Upper lobe of left lung (tissue), 6 donors: ENCODE results near the gene AGR3. TPM values are rescaled to one million over a fixed set of nuclear protein-coding genes. Genes with fewer than 3 reads are reported as not detected.

ENCODE experiments used
- ATAC-seq, 2 donors: fragments of 200-7000 bp; cut with Tn5 transposase; one replicate each; pipeline ENCODE4 v1.9.1; 2022; ENCODE audit warnings: mild to moderate bottlenecking in 2 of 2, moderate library complexity in 2 of 2; ENCODE audit not compliant: low FRiP score in 2 of 2
- DNase-seq, 2 donors: peaks; one replicate each; pipeline ENCODE4 v3.0.0-alpha.2; 2019 to 2020
- H3K27ac ChIP-seq, 4 donors: fragments of 200-600 bp; sonication (generic); one replicate each; pipeline ENCODE4 v1.5.1; 2016 to 2019
- H3K27me3 ChIP-seq, 4 donors: fragments of 200-600 bp; sonication (generic); one replicate each; pipeline ENCODE4 v1.5.1; 2017 to 2019
- H3K36me3 ChIP-seq, 4 donors: fragments of 200-600 bp; sonication (generic); one replicate each; pipeline ENCODE4 v1.5.1; 2016 to 2019
- H3K4me1 ChIP-seq, 4 donors: fragments of 200-600 bp; sonication (generic); one replicate each; pipeline ENCODE4 v1.5.1; 2018 to 2019
- H3K4me3 ChIP-seq, 4 donors: fragments of 200-600 bp; sonication (generic); one replicate each; pipeline ENCODE4 v1.5.1; 2017 to 2019; ENCODE audit warnings: mild to moderate bottlenecking in 2 of 4, moderate library complexity in 1 of 4
- H3K9me3 ChIP-seq, 4 donors: fragments of 200-600 bp; sonication (generic); one replicate each; pipeline ENCODE4 v1.5.1; 2018 to 2019
- EP300 ChIP-seq, 4 donors: sonication (generic); formaldehyde crosslinking; IDR thresholded peaks; one replicate each; pipeline ENCODE4 v1.5.1; 2017; ENCODE audit warnings: antibody characterized with exemption in 4 of 4, control low read depth in 2 of 4
- POLR2A ChIP-seq, 4 donors: fragments of 450-650 bp; IDR thresholded peaks; one replicate each; pipeline ENCODE4 v1.5.1; 2016 to 2017; ENCODE audit warnings: antibody characterized with exemption in 4 of 4, mild to moderate bottlenecking in 2 of 4
- POLR2AphosphoS5 ChIP-seq, 2 donors: sonication (generic); formaldehyde crosslinking; IDR thresholded peaks; one replicate each; pipeline ENCODE4 v1.5.1; 2017; ENCODE audit warnings: antibody characterized with exemption in 2 of 2
- WGBS, 2 donors: methylation state at CpG; one replicate each; pipeline ENCODE4 v1.1.5; 2017 to 2018; 5-methylcytosine and 5-hydroxymethylcytosine counted together
- total RNA-seq, 6 donors: library from RNA; depleted of rRNA in 4 of 6; stranded (reverse); fragments of >200 nt in 4 of 6; gene quantifications; one replicate each; pipeline versions ENCODE4 v1.1.0 to v1.2.1, GENCODE V29; 2016 to 2021
- TF ChIP-seq, protein P1 (sequence below), 6 experiments: fragments of 450-650 bp in 4 of 6; fragments of 200-600 bp in 2 of 6; sonication (generic) in 2 of 6; IDR thresholded peaks; one replicate each; pipeline ENCODE4 v1.5.1; 2016 to 2019; ENCODE audit warnings: antibody characterized with exemption in 6 of 6
- donor health status: DM: no; HTN: no; CAD: no; lungs with moderate emphysema.
- donor health status: DM: no; HTN: yes; CAD: no; lungs with severe emphysema.

AGR3 gene
- total RNA-seq, 6 donors from 2014 or later, result 10.5 to 209 (median 74.6) TPM

DNA sequence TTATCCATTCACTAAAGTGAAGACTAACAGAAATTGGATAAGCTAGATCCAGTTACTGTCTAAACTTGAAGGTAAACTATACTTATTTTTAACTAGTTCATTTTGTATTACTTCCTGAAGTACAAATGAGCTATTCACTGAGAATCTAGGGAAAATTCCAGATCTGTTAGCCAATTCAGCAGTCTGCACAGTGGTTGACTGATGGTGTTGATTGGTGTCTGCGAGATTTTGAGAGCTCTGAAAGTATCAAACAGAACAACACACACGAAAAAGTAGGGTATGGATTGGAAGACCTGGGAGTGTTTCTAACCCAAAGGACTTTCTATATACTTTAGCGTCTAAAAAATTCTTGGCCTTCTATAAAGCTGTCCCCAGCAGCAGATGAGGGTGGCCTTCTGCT is 43.4 kb downstream of the AGR3 start:
- no peaks in the 10 kb centered on the region for H3K27me3 ChIP-seq
- 75 to 90% methylated on average over 3 of the region's 3 CpGs for WGBS, 2 donors
- no peak for ATAC-seq
- no peaks in the 10 kb centered on the region for H3K36me3 ChIP-seq
- no peaks in the 10 kb centered on the region for H3K9me3 ChIP-seq
- H3K4me1 ChIP-seq, result no peaks in the 10 kb centered on the region
- TF ChIP-seq POLR2A (IDR thresholded peaks at IDR 0.05) (no peak), EP300 (IDR thresholded peaks at IDR 0.05) (no peak), POLR2AphosphoS5 (IDR thresholded peaks at IDR 0.05) (no peak)
- TF ChIP-seq, protein P1, sequence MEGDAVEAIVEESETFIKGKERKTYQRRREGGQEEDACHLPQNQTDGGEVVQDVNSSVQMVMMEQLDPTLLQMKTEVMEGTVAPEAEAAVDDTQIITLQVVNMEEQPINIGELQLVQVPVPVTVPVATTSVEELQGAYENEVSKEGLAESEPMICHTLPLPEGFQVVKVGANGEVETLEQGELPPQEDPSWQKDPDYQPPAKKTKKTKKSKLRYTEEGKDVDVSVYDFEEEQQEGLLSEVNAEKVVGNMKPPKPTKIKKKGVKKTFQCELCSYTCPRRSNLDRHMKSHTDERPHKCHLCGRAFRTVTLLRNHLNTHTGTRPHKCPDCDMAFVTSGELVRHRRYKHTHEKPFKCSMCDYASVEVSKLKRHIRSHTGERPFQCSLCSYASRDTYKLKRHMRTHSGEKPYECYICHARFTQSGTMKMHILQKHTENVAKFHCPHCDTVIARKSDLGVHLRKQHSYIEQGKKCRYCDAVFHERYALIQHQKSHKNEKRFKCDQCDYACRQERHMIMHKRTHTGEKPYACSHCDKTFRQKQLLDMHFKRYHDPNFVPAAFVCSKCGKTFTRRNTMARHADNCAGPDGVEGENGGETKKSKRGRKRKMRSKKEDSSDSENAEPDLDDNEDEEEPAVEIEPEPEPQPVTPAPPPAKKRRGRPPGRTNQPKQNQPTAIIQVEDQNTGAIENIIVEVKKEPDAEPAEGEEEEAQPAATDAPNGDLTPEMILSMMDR (IDR thresholded peaks at IDR 0.05), result no peak
- H3K4me3 ChIP-seq, result no peak overlapping the region
- no peak for DNase-seq
- no peak overlapping the region for H3K27ac ChIP-seq

DNA sequence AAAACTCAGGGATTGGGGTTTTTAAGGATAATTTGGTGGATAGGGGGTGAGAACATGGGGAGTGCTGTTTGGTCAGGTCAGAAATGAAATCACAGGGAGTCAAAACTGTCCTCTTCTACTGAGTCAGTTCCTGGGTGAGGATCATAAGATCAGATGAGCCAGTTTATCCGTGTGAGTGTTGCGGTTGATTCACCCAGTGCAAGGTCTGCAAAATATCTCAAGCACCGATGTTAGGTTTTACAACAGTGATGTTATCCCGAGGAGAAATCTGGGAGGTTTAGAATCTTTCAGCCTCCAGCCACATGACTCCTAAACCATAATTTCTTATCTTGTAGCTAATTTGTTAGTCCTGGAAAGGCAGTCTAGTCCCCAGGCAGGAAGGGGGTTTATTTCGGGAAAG is 45.3 kb downstream of the AGR3 start:
- no peaks in the 10 kb centered on the region for H3K27me3 ChIP-seq
- H3K4me3 ChIP-seq, result no peak overlapping the region
- H3K27ac ChIP-seq, result no peak overlapping the region
- DNase-seq (no peak), ATAC-seq (no peak)
- no peaks in the 10 kb centered on the region for H3K4me1 ChIP-seq
- 78 to 87% methylated on average over 5 of the region's 5 CpGs for WGBS, 2 donors
- H3K36me3 ChIP-seq, result no peaks in the 10 kb centered on the region
- TF ChIP-seq, protein P1 (IDR thresholded peaks at IDR 0.05), result no peak
- TF ChIP-seq POLR2A (IDR thresholded peaks at IDR 0.05), result no peak
- TF ChIP-seq POLR2AphosphoS5 (IDR thresholded peaks at IDR 0.05), result no peak
- no peak for TF ChIP-seq EP300 (IDR thresholded peaks at IDR 0.05)
- no peaks in the 10 kb centered on the region for H3K9me3 ChIP-seq

DNA sequence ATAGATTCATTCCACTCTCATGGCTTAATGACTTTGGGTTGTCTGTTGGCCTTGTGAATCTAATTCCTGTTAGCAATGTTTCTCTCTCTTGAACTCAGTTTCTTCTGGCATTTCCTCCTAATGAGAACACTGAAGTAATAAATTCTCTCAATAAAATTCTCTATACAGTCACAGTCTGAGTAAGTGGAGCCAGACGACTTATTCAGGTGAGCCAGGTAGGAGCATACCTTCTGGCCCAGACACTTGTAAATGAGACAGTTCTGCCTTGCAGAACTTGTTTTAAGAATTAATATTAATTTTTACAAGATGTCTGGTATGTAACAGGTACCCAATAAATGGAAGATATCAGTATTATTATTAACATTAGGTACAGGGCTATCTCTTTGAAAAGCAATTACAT is 48.4 kb downstream of the AGR3 start:
- Histone ChIP-seq H3K4me1 (no peaks in the 10 kb centered on the region), H3K9me3 (no peaks in the 10 kb centered on the region), H3K27me3 (no peaks in the 10 kb centered on the region), H3K27ac (no peak overlapping the region), H3K36me3 (no peaks in the 10 kb centered on the region), H3K4me3 (no peak overlapping the region)
- WGBS, 2 donors, result 87 to 91% methylated on average over 1 of the region's 1 CpG
- no peak for ATAC-seq
- TF ChIP-seq EP300 (IDR thresholded peaks at IDR 0.05), result no peak
- TF ChIP-seq POLR2AphosphoS5 (IDR thresholded peaks at IDR 0.05), result no peak
- no peak for TF ChIP-seq POLR2A (IDR thresholded peaks at IDR 0.05)
- TF ChIP-seq, protein P1 (IDR thresholded peaks at IDR 0.05), result no peak
- DNase-seq, result no peak

DNA sequence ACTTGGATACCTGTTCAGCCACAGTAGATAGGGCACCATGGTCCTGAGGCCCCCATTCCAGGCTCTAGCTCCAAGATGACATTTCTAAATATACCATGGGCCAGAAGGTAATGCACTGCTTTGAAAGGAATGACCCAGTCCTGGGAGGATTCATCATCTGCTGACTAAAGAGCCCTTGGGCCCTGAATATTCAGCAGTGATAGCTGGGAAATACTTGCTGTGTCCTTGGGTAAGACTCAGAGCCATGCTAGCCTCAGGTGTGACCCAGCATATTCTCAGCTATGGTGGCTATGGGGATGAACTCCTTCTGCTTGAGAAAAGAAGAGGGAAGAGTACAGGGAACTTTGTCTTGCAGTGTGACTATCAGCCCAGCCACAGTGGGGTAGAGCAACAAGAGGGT is 55.7 kb downstream of the AGR3 start:
- ATAC-seq (no peak), DNase-seq (no peak)
- Histone ChIP-seq H3K4me1 (no peaks in the 10 kb centered on the region), H3K4me3 (no peak overlapping the region), H3K36me3 (no peaks in the 10 kb centered on the region), H3K27me3 (no peaks in the 10 kb centered on the region), H3K27ac (no peak overlapping the region), H3K9me3 (no peaks in the 10 kb centered on the region)
- TF ChIP-seq POLR2AphosphoS5 (IDR thresholded peaks at IDR 0.05) (no peak), POLR2A (IDR thresholded peaks at IDR 0.05) (no peak), EP300 (IDR thresholded peaks at IDR 0.05) (no peak)
- TF ChIP-seq, protein P1 (IDR thresholded peaks at IDR 0.05), result no peak

DNA sequence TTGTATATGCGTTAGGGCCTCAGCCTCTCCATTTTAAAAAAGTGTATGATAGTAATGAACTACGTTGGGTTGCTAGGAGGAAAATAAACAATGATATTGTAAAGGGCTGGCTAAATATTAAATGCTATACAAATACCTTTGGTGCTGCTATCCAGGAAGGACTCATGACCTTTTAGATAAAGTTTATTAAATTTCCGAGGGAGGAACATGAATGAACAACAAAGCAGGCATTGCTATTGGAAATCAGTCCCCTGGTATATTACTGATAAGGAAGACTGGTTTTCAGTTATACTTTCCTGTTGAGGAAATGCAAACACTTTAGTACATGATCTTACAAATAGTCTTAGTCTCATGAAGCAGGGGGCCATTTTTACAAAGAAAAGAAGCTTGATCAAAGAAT is 59.8 kb downstream of the AGR3 start:
- H3K36me3 ChIP-seq, result no peaks in the 10 kb centered on the region
- H3K4me1 ChIP-seq, result no peaks in the 10 kb centered on the region
- no peak overlapping the region for H3K27ac ChIP-seq
- DNase-seq (no peak), ATAC-seq (no peak)
- WGBS, 2 donors, result 39 to 58% methylated on average over 3 of the region's 3 CpGs
- no peak overlapping the region for H3K4me3 ChIP-seq
- no peaks in the 10 kb centered on the region for H3K9me3 ChIP-seq
- TF ChIP-seq EP300 (IDR thresholded peaks at IDR 0.05), result no peak
- no peak for TF ChIP-seq POLR2AphosphoS5 (IDR thresholded peaks at IDR 0.05)
- no peak for TF ChIP-seq POLR2A (IDR thresholded peaks at IDR 0.05)
- TF ChIP-seq, protein P1 (IDR thresholded peaks at IDR 0.05), result no peak
- H3K27me3 ChIP-seq, result no peaks in the 10 kb centered on the region
